HFFc6 (cell line): ENCODE data around the gene NCOR2. TPM values are rescaled to one million over a fixed set of nuclear protein-coding genes. Genes with fewer than 3 reads are reported as not detected.

Source experiments
- DNase-seq: peaks from one replicate; pipeline ENCODE4 v3.0.0-alpha.2; 2018
- H3K27ac Mint-ChIP-seq: 2 replicates; pipeline ENCODE4 v1.8.0; 2020; ENCODE audit warnings: mild to moderate bottlenecking, mixed read lengths
- H3K27me3 Mint-ChIP-seq: 2 replicates; pipeline ENCODE4 v1.8.0; 2021; ENCODE audit warnings: mild to moderate bottlenecking, moderate library complexity, mixed read lengths; ENCODE audit not compliant: insufficient read depth
- H3K36me3 Mint-ChIP-seq: 2 replicates; pipeline ENCODE4 v1.8.0; 2021; ENCODE audit warnings: low read depth, mixed read lengths
- H3K4me1 Mint-ChIP-seq: 2 replicates; pipeline ENCODE4 v1.8.0; 2020; ENCODE audit warnings: low read depth, mixed read lengths
- H3K4me3 Mint-ChIP-seq: 2 replicates; pipeline ENCODE4 v1.8.0; 2020; ENCODE audit warnings: mild to moderate bottlenecking, moderate library complexity, mixed read lengths
- H3K9me3 Mint-ChIP-seq: 2 replicates; pipeline ENCODE4 v1.8.0; 2020; ENCODE audit warnings: mild to moderate bottlenecking, mixed read lengths
- CTCF ChIP-seq: fragments of 200-600 bp; sonication (generic); IDR thresholded peaks from 2 replicates; pipeline ENCODE4 v1.5.0; 2021; ENCODE audit warnings: antibody characterized with exemption, mild to moderate bottlenecking
- total RNA-seq, 6 experiments: library from RNA; stranded (reverse); fragmentation: NEBNext Ultra II Directional; extraction: Animal tissue kit (Norgen Biotek cat#: 25700); gene quantifications; 2 replicates in 1 of 6; 3 replicates in 5 of 6; pipeline ENCODE4 v1.2.3, GENCODE V29; 2021

The NCOR2 gene
- total RNA-seq, 6 experiments from 2014 or later: 237 to 249 (median 240) TPM

- H3K4me3 Mint-ChIP-seq: no peak overlapping the region
- no peak overlapping the region for H3K27ac Mint-ChIP-seq
- H3K4me1 Mint-ChIP-seq: peaks cover 23% of the 10 kb centered on the region
- peaks cover 7% of the 10 kb centered on the region for H3K36me3 Mint-ChIP-seq
- peak; percentile 63 for DNase-seq
- peaks cover 3% of the 10 kb centered on the region for H3K27me3 Mint-ChIP-seq
- no peak for TF ChIP-seq CTCF
- peaks cover 8% of the 10 kb centered on the region for H3K9me3 Mint-ChIP-seq
These were observed 8.0 kb downstream of the NCOR2 start for GRCh38 chr12:124559182-124560017.

GRCh38 chr12:124558313-124558712 lies 9.1 kb downstream of the NCOR2 start:
- peaks cover 18% of the 10 kb centered on the region for H3K4me1 Mint-ChIP-seq
- peaks cover 8% of the 10 kb centered on the region for H3K9me3 Mint-ChIP-seq

GRCh38 chr12:124557518-124558223 lies 9.7 kb downstream of the NCOR2 start:
- Mint-ChIP-seq H3K27ac (no peak overlapping the region), H3K36me3 (peaks cover 7% of the 10 kb centered on the region), H3K27me3 (peaks cover 6% of the 10 kb centered on the region), H3K4me3 (no peak overlapping the region), H3K4me1 (peaks cover 18% of the 10 kb centered on the region), H3K9me3 (peaks cover 8% of the 10 kb centered on the region)
- TF ChIP-seq CTCF: no peak
- DNase-seq: no peak

More at GRCh38 chr12:124558313-124558712, 9.1 kb downstream of the NCOR2 start:
- peaks cover 7% of the 10 kb centered on the region for H3K36me3 Mint-ChIP-seq
- peaks cover 6% of the 10 kb centered on the region for H3K27me3 Mint-ChIP-seq
- H3K27ac Mint-ChIP-seq: no peak overlapping the region
- DNase-seq: no peak
- TF ChIP-seq CTCF: no peak
- no peak overlapping the region for H3K4me3 Mint-ChIP-seq

- peaks cover 7% of the 10 kb centered on the region for H3K36me3 Mint-ChIP-seq
- H3K4me1 Mint-ChIP-seq: peaks cover 23% of the 10 kb centered on the region
- peaks cover 8% of the 10 kb centered on the region for H3K9me3 Mint-ChIP-seq
- H3K4me3 Mint-ChIP-seq: no peak overlapping the region
- no peak overlapping the region for H3K27ac Mint-ChIP-seq
- no peak for TF ChIP-seq CTCF
- no peak for DNase-seq
- peaks cover 6% of the 10 kb centered on the region for H3K27me3 Mint-ChIP-seq
These were observed 10.4 kb downstream of the NCOR2 start for GRCh38 chr12:124556896-124557501.

GRCh38 chr12:124556074-124556466 lies 11.3 kb downstream of the NCOR2 start:
- no peak overlapping the region for H3K27ac Mint-ChIP-seq
- peaks cover 7% of the 10 kb centered on the region for H3K36me3 Mint-ChIP-seq
- peaks cover 6% of the 10 kb centered on the region for H3K27me3 Mint-ChIP-seq
- DNase-seq: no peak
- no peak overlapping the region for H3K4me3 Mint-ChIP-seq
- TF ChIP-seq CTCF: no peak
- H3K9me3 Mint-ChIP-seq: peaks cover 8% of the 10 kb centered on the region
- peaks cover 27% of the 10 kb centered on the region for H3K4me1 Mint-ChIP-seq
